Frontal cortex (tissue), 4 donors: ENCODE results near the gene RNF40. TPM values are rescaled to one million over a fixed set of nuclear protein-coding genes. Genes with fewer than 3 reads are reported as not detected.
A peak's percentile ranks its signal among the peaks of the same experiment; 100 is the strongest.

Experiments
- DNase-seq, 2 donors: peaks; one replicate each; pipeline ENCODE4 v3.0.0; 2012; ENCODE audit warnings: low spot score in 2 of 2
- FAIRE-seq: peaks from 2 replicates; lab custom pipeline; 2012; peaks lifted over from hg19 to GRCh38; lab: Jason Lieb, UNC
- total RNA-seq: library from RNA; depleted of rRNA; stranded (reverse); fragments of >200 nt; gene quantifications from one replicate; pipeline ENCODE4 v1.2.3, GENCODE V29; 2014
- donor health status: control.
- donor health status: control.
- donor health status: control.

Gene RNF40
- total RNA-seq: 90.1 TPM

DNA sequence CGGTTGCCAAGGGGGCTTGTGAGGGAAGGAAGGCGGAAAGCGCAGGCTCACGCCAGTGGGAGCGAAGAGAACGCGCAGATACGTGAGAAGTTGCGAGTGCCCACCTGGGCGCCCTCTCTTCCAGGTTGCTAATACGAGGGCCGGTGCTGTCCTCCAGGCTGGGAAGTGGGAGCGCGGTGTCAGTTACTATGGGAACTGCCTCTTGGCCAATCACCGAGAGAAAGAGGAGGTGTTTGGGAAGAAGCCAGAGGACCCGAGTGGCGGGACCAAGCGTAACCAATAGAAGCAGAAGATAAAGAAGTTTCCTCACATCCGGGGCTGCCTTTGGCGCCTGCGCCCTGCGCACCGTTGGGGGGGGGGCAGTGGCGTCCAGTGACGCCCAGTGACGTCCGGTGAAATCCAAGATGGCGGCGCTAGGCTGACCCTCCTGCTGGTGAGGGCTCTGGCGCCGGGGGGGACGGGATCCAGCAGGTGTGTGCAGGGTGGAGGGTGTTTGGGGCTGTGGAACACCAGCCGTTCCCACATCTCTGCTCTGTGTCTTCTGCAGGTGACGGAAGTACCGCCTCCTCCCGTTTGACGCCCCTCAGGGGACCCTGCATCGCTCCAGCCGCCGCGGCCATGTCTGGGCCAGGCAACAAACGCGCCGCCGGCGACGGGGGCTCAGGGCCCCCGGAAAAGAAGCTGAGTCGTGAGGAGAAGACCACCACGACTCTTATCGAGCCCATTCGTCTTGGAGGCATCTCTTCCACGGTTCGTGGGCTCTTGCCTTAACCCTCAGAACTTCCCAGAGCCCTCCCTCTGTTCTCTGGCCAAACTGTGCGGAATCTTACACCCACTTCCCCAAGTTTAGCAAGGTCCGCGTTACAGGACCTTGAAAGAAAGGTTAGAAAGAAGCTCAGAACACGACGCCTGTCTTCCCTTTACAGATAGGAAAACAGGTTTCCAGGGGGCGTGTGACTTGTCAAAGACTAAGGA is at the start of gene RNF40, which contains the start of gene CFAP119:
Gene RNF40, plus strand, starts transcription at position 395 of the 975 bp plus-strand sequence. Its CDS starts 224 bp downstream, at position 619.
Gene CFAP119, minus strand, starts transcription at position 135 of the 975 bp plus-strand sequence. CDS start 314 bp downstream, outside the sequence.
- DNase-seq (peak; percentile 99 to 100), FAIRE-seq (peak; percentile 94)

DNA sequence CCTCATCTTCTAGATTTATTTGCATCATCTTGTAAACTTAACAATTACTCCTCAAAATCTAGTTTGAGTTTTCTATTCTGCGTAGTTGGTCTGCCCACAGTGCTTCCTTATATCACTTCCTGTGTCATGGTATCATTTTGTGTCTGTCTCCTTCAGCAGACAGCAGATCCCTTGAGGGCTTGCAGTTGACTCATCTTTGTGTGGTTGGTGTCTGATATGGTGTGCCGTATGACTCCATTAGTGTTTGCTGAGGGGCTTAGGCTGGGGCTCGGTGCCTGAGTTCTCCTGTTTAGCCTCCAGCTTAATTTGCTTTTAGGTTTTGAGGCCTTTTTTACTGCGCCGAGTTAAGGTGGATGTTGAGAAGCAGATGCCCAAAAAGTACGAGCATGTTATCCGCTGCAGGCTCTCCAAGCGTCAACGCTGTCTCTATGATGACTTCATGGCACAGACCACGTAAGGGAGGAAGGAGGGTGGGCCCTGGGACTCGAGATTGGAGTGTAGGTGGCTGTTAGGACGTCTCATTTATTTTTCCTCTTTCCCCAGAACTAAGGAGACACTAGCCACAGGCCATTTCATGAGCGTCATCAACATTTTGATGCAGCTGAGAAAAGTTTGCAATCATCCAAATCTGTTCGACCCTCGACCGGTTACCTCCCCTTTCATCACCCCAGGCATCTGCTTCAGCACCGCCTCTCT is 46.2 kb upstream of the RNF40 start:
- DNase-seq (no peak), FAIRE-seq (no peak)

DNA sequence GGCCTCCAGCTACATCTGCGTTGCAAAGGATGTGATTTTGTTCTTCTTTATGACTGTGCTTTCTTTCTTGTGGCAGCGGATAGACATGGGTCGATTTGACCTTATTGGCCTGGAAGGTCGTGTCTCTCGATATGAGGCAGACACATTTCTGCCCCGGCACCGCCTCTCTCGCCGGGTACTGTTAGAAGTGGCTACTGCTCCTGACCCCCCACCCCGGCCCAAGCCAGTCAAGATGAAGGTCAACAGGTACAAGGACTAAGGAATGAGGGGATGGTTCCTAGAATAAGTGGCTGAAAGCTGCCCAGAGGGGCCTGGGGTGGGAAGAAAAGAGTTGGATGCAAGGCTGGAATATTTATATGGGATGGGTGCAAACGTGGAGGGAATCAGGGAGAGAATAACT is 42.0 kb upstream of the RNF40 start:
- DNase-seq: no peak
- no peak for FAIRE-seq

DNA sequence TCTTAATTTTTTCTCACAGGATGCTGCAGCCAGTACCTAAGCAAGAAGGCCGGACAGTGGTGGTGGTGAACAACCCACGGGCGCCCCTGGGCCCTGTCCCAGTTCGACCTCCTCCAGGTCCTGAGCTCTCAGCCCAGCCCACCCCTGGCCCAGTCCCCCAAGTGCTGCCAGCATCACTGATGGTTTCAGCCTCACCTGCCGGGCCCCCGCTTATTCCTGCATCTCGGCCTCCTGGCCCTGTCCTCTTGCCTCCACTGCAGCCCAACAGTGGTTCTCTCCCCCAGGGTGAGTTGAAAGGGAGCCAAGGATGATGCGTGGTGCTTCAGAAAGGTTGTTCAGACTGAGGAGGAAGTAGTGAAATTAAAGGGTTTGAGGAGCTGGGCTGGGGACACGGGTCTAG is 41.4 kb upstream of the RNF40 start:
- DNase-seq (no peak), FAIRE-seq (no peak)

DNA sequence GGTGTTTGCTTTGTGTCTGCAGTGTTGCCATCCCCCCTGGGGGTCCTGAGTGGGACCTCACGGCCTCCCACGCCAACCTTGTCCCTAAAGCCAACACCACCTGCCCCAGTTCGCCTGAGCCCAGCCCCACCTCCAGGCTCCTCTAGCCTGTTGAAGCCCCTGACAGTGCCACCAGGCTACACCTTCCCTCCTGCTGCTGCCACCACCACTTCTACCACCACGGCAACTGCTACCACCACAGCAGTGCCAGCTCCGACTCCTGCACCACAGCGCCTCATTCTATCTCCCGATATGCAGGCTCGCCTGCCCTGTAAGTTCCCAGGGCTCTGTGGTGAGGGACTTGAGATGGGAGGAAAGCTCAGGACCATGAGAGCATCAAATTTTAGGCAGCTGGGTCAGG is 41.0 kb upstream of the RNF40 start:
- no peak for FAIRE-seq
- DNase-seq: no peak

DNA sequence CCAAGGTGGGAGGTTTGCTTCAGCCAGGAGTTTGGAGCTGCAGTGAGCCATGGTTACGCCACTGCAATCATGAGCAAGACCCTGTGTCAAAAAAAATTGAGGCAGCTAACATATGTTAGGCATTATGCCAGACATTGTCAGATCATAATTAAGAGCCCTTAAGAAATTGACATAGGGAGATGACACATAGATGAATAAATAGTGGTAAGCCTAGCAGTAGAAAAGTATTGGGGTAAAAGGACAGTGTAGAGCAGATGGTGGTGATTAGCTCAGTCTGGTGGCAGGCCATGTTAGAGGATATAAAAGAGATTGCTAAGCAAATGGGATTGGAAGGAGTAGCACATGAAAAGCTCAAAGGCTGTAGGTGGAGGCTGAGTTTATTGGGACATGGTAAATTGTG is 40.5 kb upstream of the RNF40 start:
- FAIRE-seq (no peak), DNase-seq (no peak)

DNA sequence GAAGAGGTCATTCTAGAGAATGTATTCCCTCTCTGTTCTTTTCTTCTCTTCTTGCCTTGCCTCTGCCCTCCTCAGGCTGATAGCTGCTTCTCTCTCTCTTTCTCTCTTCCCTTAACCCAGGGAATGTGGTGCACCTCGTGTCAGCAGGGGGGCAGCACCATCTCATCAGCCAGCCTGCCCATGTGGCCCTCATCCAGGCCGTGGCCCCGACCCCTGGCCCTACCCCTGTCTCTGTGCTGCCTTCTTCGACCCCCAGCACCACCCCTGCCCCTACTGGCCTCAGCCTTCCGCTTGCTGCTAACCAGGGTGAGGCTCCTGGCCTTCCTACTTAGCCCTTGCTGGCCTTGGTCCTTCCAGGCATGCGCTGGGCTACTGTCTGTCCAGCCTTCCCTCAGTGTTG is 39.7 kb upstream of the RNF40 start:
- FAIRE-seq (no peak), DNase-seq (no peak)

DNA sequence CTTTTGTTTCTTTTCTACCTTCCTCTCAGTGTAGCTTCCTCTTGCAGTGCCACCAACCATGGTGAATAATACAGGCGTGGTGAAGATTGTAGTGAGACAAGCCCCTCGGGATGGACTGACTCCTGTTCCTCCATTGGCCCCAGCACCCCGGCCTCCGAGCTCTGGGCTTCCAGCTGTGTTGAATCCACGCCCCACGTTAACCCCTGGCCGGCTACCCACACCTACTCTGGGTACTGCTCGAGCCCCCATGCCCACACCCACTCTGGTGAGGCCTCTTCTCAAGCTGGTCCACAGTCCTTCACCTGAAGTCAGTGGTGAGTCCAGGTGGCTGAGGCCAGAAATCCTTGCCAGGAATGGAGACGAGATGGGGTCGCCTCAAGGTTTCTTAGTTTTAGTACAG is 39.2 kb upstream of the RNF40 start:
- no peak for DNase-seq
- no peak for FAIRE-seq

DNA sequence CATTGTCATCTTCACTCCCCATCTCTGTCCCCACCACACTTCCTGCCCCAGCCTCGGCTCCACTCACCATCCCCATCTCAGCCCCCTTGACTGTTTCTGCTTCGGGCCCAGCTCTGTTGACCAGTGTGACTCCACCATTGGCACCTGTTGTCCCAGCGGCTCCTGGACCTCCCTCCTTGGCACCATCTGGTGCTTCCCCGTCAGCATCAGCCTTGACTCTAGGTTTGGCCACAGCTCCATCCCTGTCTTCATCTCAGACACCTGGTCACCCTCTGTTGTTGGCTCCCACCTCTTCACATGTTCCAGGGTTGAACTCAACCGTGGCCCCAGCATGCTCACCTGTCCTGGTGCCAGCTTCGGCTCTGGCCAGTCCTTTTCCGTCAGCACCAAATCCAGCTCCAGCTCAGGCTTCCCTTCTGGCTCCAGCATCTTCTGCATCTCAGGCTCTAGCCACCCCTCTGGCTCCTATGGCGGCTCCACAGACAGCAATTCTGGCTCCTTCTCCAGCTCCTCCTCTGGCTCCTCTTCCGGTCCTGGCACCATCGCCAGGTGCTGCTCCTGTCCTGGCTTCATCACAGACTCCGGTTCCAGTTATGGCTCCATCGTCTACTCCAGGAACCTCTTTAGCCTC is 38.3 kb upstream of the RNF40 start:
- no peak for DNase-seq
- FAIRE-seq: no peak

DNA sequence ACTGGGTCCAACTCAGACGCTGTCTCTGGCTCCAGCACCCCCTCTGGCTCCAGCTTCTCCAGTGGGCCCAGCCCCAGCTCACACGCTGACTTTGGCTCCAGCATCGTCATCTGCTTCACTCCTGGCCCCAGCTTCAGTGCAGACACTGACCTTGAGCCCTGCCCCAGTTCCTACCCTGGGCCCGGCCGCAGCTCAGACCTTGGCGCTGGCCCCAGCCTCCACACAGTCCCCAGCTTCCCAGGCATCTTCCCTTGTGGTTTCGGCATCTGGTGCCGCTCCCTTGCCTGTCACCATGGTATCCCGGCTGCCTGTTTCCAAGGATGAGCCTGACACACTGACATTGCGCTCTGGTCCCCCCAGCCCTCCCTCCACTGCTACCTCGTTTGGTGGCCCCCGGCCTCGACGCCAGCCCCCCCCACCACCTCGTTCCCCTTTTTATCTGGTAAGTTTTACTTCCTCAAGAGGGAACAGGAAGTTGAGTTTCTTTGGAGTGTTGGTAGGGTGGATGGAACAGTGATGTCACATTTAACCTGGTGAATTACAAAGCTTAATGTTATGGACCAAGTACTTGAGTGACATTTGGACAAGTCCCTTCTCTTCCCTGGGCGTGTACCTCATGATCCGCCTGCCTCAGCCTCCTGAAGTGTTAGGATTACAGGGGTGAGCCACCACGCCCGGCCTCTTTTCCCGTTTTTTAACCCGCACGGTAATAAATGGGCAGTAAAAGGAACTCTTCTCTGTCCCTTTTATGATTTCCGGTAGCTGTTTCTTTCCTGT is 37.3 kb upstream of the RNF40 start:
- no peak for DNase-seq
- FAIRE-seq: no peak

DNA sequence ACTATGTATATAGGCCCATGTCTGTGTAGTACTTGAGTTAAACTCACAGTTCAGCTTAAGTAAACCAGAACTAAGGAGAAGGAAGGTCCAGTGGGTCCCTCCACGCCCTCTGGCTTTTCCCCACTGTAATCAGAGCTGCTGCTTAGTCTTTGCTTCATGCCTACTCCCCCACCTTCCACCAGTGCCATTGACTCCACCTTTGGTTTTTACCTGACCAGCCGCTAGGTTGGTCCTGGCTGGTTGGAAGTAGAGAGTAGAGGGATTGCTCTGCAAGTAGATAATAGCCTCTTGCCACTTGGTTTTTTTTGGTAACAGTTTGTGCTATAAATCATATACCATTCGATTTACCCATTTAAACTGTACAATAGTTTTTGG is 36.7 kb upstream of the RNF40 start:
- DNase-seq (no peak), FAIRE-seq (no peak)

DNA sequence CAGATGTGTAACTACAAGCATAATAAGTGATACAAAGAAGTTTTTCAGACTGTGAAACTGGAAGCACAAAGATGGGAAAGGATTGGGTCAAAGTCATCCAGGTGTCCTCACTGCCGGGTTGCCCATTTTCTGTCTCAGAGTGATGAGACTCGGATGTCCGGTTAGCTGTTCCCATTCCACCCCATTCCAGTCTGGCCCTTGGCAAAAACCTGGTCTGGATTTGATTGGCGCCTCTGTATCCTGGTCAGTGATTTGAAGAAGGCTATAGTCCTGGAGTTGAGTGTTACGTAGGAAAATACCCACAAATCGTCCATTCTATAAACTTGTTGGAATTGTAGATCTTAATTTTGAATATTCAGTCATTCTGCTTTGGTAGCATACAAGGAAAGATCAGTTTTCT is 33.8 kb upstream of the RNF40 start:
- DNase-seq (no peak), FAIRE-seq (no peak)

DNA sequence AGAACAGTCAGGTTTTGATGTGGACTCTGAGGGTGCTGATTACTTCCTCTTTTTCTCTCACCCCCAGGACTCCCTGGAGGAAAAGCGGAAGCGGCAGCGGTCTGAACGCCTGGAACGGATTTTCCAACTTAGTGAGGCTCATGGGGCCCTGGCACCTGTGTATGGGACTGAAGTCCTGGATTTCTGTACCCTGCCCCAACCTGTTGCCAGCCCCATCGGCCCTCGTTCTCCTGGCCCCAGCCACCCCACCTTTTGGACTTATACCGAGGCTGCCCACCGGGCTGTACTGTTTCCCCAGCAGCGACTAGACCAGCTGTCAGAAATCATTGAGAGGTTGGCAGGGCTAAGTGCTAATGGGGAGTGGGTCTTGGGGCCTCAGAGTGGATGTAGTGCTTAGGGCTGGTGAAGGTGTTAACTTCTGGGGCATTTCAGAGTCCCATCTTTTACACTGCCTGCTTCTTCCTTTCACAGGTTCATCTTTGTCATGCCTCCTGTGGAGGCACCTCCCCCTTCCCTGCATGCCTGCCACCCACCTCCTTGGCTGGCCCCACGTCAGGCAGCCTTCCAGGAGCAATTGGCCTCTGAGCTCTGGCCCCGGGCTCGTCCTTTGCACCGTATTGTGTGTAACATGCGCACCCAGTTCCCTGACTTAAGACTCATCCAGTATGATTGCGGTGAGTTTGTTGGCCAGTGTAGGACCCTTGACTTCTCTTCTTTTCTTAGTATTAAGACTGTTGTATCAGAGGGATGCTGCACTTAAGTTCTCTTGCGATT is 33.0 kb upstream of the RNF40 start:
- no peak for FAIRE-seq

DNA sequence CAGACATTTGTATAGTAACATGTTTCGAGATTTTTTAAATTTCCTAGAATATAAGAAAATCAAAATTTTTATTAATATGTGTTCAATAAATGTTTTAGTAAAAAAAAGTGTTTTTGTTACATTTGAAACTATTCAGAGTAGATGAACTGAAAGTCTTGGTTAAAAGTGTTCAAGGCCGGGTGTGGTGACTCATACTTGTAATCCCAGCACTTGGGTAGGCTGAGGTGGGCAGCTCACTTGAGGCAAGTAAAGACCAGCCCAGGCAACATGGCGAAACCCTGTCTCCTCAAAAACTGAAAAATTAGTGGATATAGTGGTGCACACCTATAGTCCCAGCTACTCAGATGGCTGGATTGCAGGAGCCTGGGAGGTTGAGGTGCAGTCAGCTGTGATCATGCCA is 30.7 kb upstream of the RNF40 start:
- FAIRE-seq (no peak), DNase-seq (no peak)

More for the DNA sequence above, 33.0 kb upstream of the RNF40 start:
- DNase-seq: no peak

DNA sequence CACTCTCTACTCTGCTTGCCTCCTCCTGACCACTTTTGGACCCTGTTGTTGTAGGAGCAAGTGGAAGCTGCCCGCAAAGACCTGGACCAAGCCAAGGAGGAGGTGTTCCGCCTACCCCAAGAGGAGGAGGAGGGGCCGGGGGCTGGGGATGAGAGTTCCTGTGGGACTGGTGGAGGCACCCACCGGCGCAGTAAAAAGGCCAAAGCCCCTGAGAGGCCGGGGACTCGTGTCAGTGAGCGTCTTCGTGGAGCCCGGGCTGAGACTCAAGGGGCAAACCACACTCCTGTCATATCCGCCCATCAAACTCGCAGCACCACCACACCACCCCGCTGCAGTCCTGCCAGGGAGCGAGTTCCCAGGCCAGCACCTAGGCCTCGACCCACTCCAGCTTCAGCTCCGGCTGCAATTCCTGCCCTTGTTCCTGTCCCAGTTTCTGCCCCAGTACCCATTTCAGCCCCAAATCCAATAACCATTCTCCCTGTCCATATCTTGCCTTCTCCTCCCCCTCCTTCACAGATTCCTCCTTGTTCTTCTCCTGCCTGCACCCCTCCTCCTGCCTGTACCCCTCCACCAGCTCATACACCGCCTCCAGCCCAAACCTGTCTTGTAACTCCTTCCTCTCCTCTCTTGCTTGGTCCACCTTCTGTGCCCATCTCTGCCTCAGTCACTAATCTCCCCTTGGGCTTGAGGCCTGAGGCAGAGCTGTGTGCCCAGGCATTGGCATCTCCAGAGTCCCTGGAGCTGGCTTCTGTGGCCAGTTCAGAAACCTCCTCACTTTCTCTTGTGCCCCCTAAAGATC is 24.9 kb upstream of the RNF40 start:
- FAIRE-seq: no peak
- DNase-seq: no peak

DNA sequence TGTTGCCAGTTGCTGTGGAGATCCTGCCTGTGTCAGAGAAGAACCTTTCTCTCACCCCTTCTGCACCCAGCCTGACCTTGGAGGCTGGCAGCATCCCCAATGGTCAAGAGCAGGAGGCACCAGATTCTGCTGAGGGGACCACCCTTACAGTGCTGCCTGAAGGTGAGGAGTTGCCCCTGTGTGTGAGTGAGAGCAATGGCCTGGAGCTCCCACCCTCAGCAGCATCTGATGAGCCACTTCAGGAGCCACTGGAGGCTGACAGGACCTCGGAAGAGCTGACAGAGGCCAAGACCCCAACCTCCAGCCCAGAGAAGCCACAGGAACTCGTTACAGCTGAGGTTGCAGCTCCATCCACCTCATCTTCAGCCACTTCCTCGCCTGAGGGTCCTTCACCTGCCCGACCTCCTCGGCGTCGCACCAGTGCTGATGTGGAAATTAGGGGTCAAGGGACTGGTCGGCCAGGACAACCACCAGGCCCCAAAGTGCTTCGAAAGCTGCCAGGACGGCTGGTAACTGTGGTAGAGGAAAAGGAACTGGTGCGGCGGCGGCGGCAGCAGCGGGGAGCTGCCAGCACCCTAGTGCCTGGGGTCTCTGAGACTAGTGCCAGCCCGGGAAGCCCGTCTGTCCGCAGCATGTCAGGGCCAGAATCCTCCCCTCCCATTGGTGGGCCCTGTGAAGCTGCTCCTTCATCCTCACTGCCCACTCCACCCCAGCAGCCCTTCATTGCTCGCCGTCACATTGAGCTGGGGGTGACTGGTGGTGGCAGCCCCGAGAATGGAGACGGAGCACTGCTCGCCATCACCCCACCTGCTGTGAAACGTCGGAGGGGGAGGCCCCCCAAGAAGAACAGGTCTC is 24.1 kb upstream of the RNF40 start:
- no peak for DNase-seq
- no peak for FAIRE-seq
